Cortex of kidney (tissue), 1 donor: ENCODE measurements around the gene HAPLN2.
"Not testable (repeated sequence)": the region's sequence is repeated elsewhere in the genome, so short reads cannot be mapped to it uniquely, and the experiment has no call there.

Experiments used
- DNase-seq: peaks from one replicate; lab custom pipeline; 2025; lab: John Stamatoyannopoulos, UW

The HAPLN2 gene

DNA sequence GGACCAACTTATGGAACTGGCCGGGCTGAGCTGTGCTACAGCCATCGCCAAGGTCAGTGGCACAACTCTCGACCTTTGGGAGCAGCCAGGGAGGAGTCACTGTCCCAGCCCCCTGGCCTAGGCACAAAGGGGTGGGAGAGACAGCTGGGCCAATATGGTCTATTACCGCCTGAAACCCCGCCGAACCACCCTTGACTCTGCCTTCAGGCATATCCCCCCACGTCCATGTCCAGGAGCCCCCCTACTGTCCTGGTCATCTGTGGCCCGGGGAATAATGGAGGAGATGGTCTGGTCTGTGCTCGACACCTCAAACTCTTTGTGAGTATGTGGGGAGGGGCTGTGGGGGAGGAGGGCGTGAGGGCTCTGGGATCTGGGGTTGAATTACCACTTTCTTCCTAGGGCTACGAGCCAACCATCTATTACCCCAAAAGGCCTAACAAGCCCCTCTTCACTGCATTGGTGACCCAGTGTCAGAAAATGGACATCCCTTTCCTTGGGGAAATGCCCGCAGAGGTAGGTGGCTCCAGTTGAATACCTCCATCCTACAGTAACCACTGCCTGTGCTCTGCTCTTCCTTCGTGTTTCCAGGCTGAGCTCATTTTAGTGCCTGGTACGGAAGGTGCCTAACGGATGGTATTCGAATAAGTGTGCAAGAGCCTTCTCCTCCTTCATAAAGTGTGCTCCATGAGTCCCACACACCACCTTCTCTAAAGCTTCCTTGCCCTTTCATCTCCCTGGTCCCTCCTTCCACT, 26.9 kb upstream of the HAPLN2 start:
- DNase-seq: no peak

DNA sequence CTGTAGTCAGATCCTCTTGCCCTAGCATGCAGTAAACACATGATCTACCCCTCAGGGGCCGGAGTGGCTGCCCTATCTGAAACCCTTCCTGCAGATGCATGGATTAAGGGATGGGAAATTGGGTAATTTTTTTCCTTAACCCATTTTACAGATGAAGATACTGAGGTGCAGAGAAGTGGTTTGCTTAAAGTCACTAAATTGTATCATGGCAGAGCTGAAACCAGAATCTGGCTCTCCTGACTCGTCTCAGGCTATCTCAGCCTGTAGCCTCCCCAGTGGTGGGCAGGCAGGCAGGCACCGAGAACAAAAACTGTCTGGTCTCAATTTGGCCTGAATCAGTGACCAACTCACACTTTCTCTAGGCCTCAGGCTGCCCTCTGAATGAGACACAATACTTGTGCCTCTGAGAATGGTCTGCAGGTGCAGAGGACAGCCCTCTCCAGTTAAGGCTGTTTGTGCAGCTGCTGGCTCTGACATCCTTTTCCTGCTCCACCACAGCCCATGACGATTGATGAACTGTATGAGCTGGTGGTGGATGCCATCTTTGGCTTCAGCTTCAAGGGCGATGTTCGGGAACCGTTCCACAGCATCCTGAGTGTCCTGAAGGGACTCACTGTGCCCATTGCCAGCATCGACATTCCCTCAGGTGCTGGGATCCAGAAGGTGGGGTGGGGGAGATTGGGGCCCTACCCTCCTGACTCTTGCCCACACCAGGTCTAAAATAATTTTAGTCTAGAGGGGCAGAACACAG, 26.1 kb upstream of the HAPLN2 start:
- no peak for DNase-seq

- no peak for DNase-seq
Measured at GRCh38 chr1:156593661-156593989, 25.6 kb upstream of the HAPLN2 start.

- no peak for DNase-seq
Measured at GRCh38 chr1:156594190-156594589, 25.0 kb upstream of the HAPLN2 start.

DNA sequence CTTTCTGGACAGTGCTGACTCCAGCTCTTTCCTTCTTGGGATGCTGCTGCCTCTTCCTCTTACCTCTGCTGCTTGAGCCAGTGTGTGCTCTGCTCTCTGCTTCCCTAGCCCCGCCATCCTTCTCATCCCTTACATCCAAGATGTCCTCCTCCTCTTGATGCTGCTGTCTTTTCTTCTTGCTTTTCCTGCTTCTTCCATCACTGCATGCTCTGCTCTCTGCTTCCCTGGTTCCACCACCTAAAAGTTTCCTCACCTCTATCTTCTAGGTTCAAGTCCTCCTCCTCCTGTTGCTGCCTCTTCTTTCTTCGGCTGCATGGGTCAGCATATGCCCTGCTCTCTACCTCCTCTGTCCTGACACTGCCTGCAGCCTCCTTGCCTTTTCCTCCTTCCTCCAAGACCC, 24.2 kb upstream of the HAPLN2 start:
- DNase-seq: no peak

- no peak for DNase-seq
Measured at GRCh38 chr1:156596426-156596825, 22.8 kb upstream of the HAPLN2 start.

GRCh38 chr1:156598125-156598524, 21.1 kb upstream of the HAPLN2 start:
- no peak for DNase-seq

DNA sequence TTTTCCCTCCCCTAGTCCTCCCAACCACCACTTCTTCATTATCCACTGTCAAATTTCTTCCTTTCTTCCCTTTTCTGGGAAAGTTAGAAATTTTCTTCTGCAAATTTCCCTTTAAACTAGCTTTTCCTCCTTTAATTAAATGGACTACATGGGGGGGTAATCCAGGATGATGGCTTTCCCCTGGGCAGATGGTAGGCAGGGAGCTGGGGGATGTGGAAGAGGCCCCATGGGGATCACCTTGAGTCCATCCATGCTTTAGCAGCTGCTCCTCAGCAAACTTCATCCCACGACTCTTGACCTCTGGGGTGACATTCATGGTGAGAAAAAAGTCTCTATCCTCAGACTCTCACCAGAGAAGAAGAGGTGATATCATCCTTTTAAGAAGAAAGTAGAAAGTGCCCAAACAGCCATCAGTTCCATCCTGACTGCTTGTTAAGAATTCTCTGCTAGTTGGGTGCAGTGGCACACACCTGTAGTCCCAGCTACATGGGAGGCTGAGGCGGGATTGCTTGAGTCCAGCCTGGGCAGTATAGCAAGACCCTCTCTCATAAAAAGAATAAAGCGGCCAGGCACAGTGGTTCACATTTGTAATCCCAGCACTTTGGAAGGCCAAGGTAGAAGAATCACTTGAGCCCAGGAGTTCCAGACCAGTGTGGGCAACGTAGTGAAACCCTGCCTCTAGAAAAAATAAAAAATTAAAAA, 20.3 kb upstream of the HAPLN2 start:
- no peak for DNase-seq

GRCh38 chr1:156599811-156600210, 19.4 kb upstream of the HAPLN2 start:
- no peak for DNase-seq

- no peak for DNase-seq
Measured at GRCh38 chr1:156600733-156601121, 18.5 kb upstream of the HAPLN2 start.

- DNase-seq: no peak
Measured at GRCh38 chr1:156601122-156601830, 17.9 kb upstream of the HAPLN2 start, which contains the start of gene GPATCH4. Gene GPATCH4, minus strand, starts transcription at chr1:156601479.

DNA sequence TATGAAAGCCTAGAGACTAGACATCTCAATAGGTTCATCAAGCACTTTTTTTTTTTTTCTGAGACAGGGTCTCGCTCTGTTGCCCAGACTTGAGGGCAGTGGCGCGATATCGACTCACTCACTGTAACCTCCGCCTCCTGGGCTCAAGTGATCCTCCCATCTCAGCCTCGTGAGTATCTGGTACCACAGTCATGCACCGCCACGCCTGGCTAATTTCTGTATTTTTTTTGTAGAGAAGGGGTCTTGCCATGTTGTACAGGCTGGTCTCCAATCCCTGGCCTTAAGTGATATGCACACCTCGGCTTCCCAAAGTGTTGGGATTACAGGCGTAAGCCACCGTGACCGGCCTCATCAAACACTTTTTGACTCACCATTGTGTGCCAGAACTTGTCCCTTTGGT, 17.3 kb upstream of the HAPLN2 start:
- DNase-seq: no peak

GRCh38 chr1:156602557-156602993, 16.6 kb upstream of the HAPLN2 start:
- DNase-seq: no peak

DNA sequence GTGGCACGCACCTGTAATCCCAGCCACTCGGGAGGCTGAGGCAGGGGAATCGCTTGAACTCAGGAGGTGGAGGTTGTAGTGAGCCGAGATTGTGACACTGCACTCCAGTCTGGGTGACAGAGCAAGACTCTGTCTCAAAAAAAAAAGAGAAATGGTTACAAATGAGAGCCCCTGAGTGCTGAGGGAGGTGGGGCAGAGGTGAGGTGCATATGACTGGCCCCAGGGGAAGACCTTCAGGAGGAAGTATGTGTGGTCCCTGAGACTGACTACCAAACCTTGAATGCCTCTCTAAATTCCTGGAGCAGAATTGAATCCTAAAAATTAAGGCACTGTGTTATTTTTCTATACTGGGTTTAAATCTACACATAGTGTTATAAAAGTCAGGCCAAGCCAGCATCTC, 11.9 kb upstream of the HAPLN2 start:
- DNase-seq: not testable (repeated sequence)

GRCh38 chr1:156608036-156608674, 11.1 kb upstream of the HAPLN2 start:
- no peak for DNase-seq

GRCh38 chr1:156608981-156609380, 10.2 kb upstream of the HAPLN2 start:
- no peak for DNase-seq

DNA sequence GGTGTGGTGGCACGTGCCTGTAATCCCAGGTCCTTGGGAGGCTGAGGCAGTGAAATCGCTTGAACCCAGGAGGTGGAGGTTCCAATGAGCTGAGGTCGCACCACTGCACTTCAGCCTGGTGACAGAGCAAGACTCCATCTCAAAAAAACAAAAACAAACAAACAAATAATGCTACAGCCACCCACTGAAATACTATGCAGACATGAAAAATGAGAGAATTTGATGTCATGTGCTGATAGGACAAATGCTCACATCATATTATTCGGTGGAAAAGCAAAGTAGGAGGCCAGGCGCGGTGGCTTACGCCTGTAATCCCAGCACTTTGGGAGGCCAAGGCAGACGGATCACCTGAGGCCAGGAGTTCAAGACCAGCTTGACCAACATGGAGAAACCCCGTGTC, 9.1 kb upstream of the HAPLN2 start:
- not testable (repeated sequence) for DNase-seq

- no peak for DNase-seq
Measured at GRCh38 chr1:156612666-156613065, 6.5 kb upstream of the HAPLN2 start.

DNA sequence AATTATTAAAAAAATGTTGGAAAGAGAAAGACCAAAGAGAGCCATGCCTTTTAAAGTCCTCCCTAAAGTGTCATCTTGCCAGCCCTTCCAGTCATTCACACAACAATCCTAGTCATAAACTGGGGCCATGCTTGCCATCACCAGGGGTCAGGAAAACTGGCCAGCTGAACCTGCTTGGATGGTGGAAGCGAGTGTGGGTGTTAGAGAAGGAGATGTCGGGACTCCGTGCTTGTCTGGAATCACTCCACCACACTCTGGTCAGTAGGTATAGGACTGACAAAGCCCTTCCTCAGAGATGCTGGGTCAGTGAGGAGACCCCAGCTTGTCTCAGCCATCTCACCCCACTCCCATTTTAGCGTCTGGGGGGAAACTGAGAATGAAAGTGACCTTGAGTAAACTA, 3.3 kb upstream of the HAPLN2 start:
- DNase-seq: no peak

- DNase-seq: no peak
Measured at GRCh38 chr1:156616463-156616862, 2.8 kb upstream of the HAPLN2 start.

DNA sequence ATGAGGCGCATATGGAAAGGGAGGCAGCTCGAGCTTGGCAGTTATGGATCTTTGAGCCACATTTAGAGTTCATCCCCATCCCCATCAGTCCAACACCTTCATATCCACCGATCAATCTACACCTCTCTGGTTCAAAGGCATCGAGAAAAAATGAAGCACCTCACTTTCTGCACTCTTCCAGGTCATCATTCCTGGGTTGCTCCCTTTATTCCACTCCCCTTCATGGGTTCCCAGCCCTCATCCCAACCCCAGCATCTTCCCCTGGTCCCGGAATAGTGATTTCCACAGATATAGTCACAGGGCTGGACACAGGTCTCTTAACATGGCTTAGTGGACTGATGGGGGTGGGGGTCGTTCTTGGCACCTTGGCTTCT, 354 bp downstream of the HAPLN2 start:
- no peak for DNase-seq
